Measurements from ENCODE around the gene RPS6KA3. TPM values are rescaled to one million over a fixed set of nuclear protein-coding genes. Genes with fewer than 3 reads are reported as not detected.

RPS6KA3 gene
- total RNA-seq, 1 experiment from 2014 or later: 9.2 TPM

DNA sequence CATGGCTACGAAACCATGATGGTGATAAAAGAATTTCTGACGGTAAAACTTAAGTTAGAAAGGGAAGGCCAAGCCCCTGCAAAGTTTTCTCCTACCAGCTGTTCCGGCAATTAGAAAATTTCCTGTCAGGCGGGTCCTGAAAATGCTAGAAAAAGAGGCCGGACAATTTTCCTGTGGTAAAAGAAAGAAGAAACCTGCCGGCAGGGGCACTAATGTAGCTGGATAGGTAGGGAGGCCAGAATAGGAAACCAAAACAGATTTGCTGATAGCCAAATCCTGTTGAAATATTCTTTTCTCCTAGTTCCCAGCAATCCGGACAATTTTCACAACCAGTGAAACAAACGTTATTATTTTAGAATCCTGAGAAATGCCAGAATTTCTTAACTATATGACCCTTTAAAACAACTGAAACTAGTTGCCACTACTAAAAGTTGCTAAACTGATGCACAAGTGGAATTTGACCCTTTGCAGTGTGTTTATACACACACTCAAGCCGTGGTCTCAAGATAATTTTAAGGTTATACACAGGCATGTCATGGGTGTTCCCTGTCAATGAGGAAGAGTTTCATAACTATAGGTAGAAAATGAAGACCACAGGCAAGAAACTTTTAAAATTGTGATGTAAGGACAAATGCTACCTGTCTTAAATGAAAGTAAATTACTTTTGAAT, 47.7 kb downstream of the RPS6KA3 start:
- Histone ChIP-seq H2BK5ac (ENCODE audit: insufficient read length, low read length) (no peak overlapping the region), H3K9ac (ENCODE audit: extremely low read depth, insufficient read length, low read length) (no peak overlapping the region), H4K91ac (ENCODE audit: insufficient read length, low read depth, low read length) (no peak overlapping the region), H4K8ac (replicated peaks; ENCODE audit: insufficient read length, low read depth, low read length) (no peak overlapping the region), H3K18ac (ENCODE audit: insufficient read length, low read depth, low read length) (no peak overlapping the region), H3K4ac (ENCODE audit: low read depth, low read length) (no peak overlapping the region), H3K27me3 (ENCODE audit: insufficient read depth, low read length) (no peaks in the 10 kb centered on the region), H2BK12ac (ENCODE audit: insufficient read length, low read depth, low read length) (no peak overlapping the region), H3K4me1 (ENCODE audit: insufficient read depth, low read length) (no peaks in the 10 kb centered on the region; the same call in 1 of the 2 replicates), H4K5ac (ENCODE audit: insufficient read length, low read depth, low read length) (no peak overlapping the region), H4K20me1 (ENCODE audit: control insufficient read depth, insufficient read depth, insufficient read length) (no peaks in the 10 kb centered on the region), H3K23me2 (ENCODE audit: insufficient read length, low read depth, low read length, poor library complexity, severe bottlenecking) (no peaks in the 10 kb centered on the region), H3K4me2 (ENCODE audit: insufficient read depth, insufficient read length, low read length) (no peak overlapping the region), H2AK5ac (ENCODE audit: insufficient read length, low read length) (no peak overlapping the region), H3K27ac (ENCODE audit: insufficient read length, low read depth, low read length) (no peak overlapping the region), H3T11ph (ENCODE audit: low read length) (no peak overlapping the region), H3K9me3 (ENCODE audit: control insufficient read depth, low read depth, low read length) (no peaks in the 10 kb centered on the region), H2BK120ac (ENCODE audit: low read depth, low read length, poor library complexity, severe bottlenecking) (no peak overlapping the region), H2BK15ac (ENCODE audit: low read depth, low read length) (no peak overlapping the region), H3K56ac (ENCODE audit: insufficient read length, low read depth, low read length) (no peak overlapping the region), H3K14ac (ENCODE audit: insufficient read depth, low read length) (no peak overlapping the region), H3K23ac (ENCODE audit: insufficient read length, low read depth, low read length) (no peak overlapping the region), H3K79me1 (ENCODE audit: insufficient read depth, low read depth, low read length, poor library complexity, severe bottlenecking) (no peaks in the 10 kb centered on the region), H2AFZ (ENCODE audit: low read length) (no peak overlapping the region), H2BK20ac (ENCODE audit: low read depth, low read length, poor library complexity, severe bottlenecking) (no peak overlapping the region), H3K79me2 (ENCODE audit: insufficient read depth, low read length) (no peaks in the 10 kb centered on the region)
- H3K36me3 Mint-ChIP-seq (ENCODE audit: insufficient read depth in 1 of 3, low read depth in 3 of 3): no peaks in the 10 kb centered on the region; a peak in 1 of 7 replicates
- peaks cover 30 to 54% of the 10 kb centered on the region in 2 experiments for H3K9me3 Mint-ChIP-seq
- no peaks in the 10 kb centered on the region for H3K27me3 Mint-ChIP-seq (ENCODE audit: low read depth)
- no CpG with 5 or more reads among the region's 9 CpGs for WGBS (ENCODE audit: extremely low coverage, insufficient read length, low lambda C conversion rate)
- H3K4me3 Mint-ChIP-seq: no peak overlapping the region
- H3K27ac Mint-ChIP-seq: 0 out of 7 replicates have a peak overlapping the region, but pooled peaks of 1 of the 3 experiments have one; percentile 3
- DNase-seq: no peak
- H3K4me1 Mint-ChIP-seq: peaks cover 3 to 11% of the 10 kb centered on the region in 2 experiments; a peak in 3 of 4 replicates
- TF ChIP-seq, protein P1, sequence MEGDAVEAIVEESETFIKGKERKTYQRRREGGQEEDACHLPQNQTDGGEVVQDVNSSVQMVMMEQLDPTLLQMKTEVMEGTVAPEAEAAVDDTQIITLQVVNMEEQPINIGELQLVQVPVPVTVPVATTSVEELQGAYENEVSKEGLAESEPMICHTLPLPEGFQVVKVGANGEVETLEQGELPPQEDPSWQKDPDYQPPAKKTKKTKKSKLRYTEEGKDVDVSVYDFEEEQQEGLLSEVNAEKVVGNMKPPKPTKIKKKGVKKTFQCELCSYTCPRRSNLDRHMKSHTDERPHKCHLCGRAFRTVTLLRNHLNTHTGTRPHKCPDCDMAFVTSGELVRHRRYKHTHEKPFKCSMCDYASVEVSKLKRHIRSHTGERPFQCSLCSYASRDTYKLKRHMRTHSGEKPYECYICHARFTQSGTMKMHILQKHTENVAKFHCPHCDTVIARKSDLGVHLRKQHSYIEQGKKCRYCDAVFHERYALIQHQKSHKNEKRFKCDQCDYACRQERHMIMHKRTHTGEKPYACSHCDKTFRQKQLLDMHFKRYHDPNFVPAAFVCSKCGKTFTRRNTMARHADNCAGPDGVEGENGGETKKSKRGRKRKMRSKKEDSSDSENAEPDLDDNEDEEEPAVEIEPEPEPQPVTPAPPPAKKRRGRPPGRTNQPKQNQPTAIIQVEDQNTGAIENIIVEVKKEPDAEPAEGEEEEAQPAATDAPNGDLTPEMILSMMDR (conservative IDR thresholded peaks at IDR 0.05): no peak
